SK-N-SH (cell line): ENCODE measurements around the gene PLEKHM2. TPM values are rescaled to one million over a fixed set of nuclear protein-coding genes. Genes with fewer than 3 reads are reported as not detected.

Experiments
- CTCF ChIA-PET: fragments of 300-600, 350-600 bp; formaldehyde crosslinking; extraction: SDS; loops from one replicate; lab custom pipeline; 2021; lab: Yijun Ruan, JAX
- POLR2A ChIA-PET: fragments of 350-600 bp; sonication (Branson Sonifier 250); formaldehyde crosslinking; extraction: SDS; loops from one replicate; lab custom pipeline; 2020; ENCODE audit warnings: antibody characterized with exemption, inconsistent platforms; lab: Yijun Ruan, JAX
- DNase-seq: peaks from one replicate; pipeline ENCODE4 v3.0.0; 2012
- H2AFZ ChIP-seq: fragments of 200-600 bp; sonication (generic); 2 replicates; pipeline ENCODE4 v1.8.1; 2016; ENCODE audit warnings: antibody characterized with exemption, mild to moderate bottlenecking, low read depth
- H3F3A ChIP-seq: fragments of 200-600 bp; sonication (generic); replicated peaks from 2 replicates; pipeline ENCODE3; 2016; ENCODE audit warnings: antibody characterized with exemption, mild to moderate bottlenecking; ENCODE audit not compliant: insufficient read depth
- H3K27ac ChIP-seq, 2 experiments: fragments of 200-500 bp in 1 of 2; fragments of 200-600 bp in 1 of 2; sonication (Bioruptor generic) in 1 of 2; sonication (generic), shearing (Covaris generic) in 1 of 2; 2 replicates each; pipeline versions ENCODE4 v1.5.1 to v1.6.1; 2014 to 2016; ENCODE audit warnings: low read depth in 2 of 2, inconsistent platforms in 1 of 2, low read length in 1 of 2, mild to moderate bottlenecking in 1 of 2, mixed read lengths in 1 of 2
- H3K27me3 ChIP-seq: fragments of 200-600 bp; sonication (generic), shearing (Covaris generic); 2 replicates; pipeline ENCODE4 v1.6.1; 2016; ENCODE audit warnings: mixed run types; ENCODE audit not compliant: insufficient read depth
- H3K36me3 ChIP-seq, 2 experiments: fragments of 200-500 bp in 1 of 2; fragments of 200-600 bp in 1 of 2; sonication (Bioruptor generic) in 1 of 2; sonication (generic) in 1 of 2; replicated peaks in 1 of 2; 2 replicates each; pipeline versions ENCODE3 to v1.5.1; 2014 to 2016; ENCODE audit warnings: low read length in 1 of 2, mild to moderate bottlenecking in 1 of 2; ENCODE audit not compliant: insufficient read depth in 2 of 2, control insufficient read depth in 1 of 2
- H3K4me1 ChIP-seq, 2 experiments: fragments of 200-500 bp in 1 of 2; fragments of 200-600 bp in 1 of 2; sonication (Bioruptor generic) in 1 of 2; sonication (generic), shearing (Covaris generic) in 1 of 2; 2 replicates each; pipeline versions ENCODE4 v1.5.1 to v1.6.1; 2014 to 2016; ENCODE audit warnings: low read depth in 1 of 2, low read length in 1 of 2, mixed run types in 1 of 2; ENCODE audit not compliant: insufficient read depth in 2 of 2, control insufficient read depth in 1 of 2
- H3K4me2 ChIP-seq: fragments of 200-600 bp; sonication (generic), shearing (Covaris generic); 2 replicates; pipeline ENCODE4 v1.6.1; 2017; ENCODE audit warnings: mixed run types
- H3K4me3 ChIP-seq, 2 experiments: fragments of 200-500 bp in 1 of 2; fragments of 200-600 bp in 1 of 2; sonication (Bioruptor generic) in 1 of 2; sonication (generic), shearing (Covaris generic) in 1 of 2; 2 replicates each; pipeline versions ENCODE4 v1.5.1 to v1.8.1; 2014 to 2016; ENCODE audit warnings: low read depth in 2 of 2, inconsistent platforms in 1 of 2, low read length in 1 of 2, mild to moderate bottlenecking in 1 of 2, mixed read lengths in 1 of 2, moderate library complexity in 1 of 2
- H3K79me2 ChIP-seq: fragments of 200-600 bp; sonication (generic); 2 replicates; pipeline ENCODE4 v1.8.1; 2017; ENCODE audit warnings: mild to moderate bottlenecking; ENCODE audit not compliant: insufficient read depth
- H3K9ac ChIP-seq: fragments of 200-600 bp; sonication (generic); 2 replicates; pipeline ENCODE4 v1.6.1; 2017; ENCODE audit warnings: mixed run types
- H3K9me2 ChIP-seq: fragments of 200-600 bp; sonication (generic); 2 replicates; pipeline ENCODE4 v1.6.1; 2017; ENCODE audit warnings: mixed run types
- H3K9me3 ChIP-seq: fragments of 200-600 bp; sonication (generic); 2 replicates; pipeline ENCODE4 v1.6.1; 2017; ENCODE audit warnings: mixed run types, mild to moderate bottlenecking, moderate library complexity
- H4K20me1 ChIP-seq: fragments of 200-600 bp; sonication (generic); 2 replicates; pipeline ENCODE4 v1.6.1; 2017; ENCODE audit warnings: mild to moderate bottlenecking, mixed run types; ENCODE audit not compliant: insufficient read depth
- CHD2 ChIP-seq: fragments of 150-350 bp; IDR thresholded peaks from 2 replicates; pipeline ENCODE4 v1.6.1; 2018; ENCODE audit warnings: low read length; ENCODE audit not compliant: partially characterized antibody
- ELF1 ChIP-seq: IDR thresholded peaks from 2 replicates; pipeline ENCODE4 v1.4.0; 2012
- EP300 ChIP-seq, 2 experiments: IDR thresholded peaks; 2 replicates each; pipeline versions ENCODE4 v1.4.0 to v1.6.1; 2012; ENCODE audit warnings: borderline replicate concordance in 1 of 2, low read depth in 1 of 2, low read length in 1 of 2
- FOXJ3 ChIP-seq: sonication (generic); formaldehyde crosslinking; IDR thresholded peaks from 2 replicates; pipeline ENCODE4 v1.5.1; 2020; ENCODE audit warnings: mild to moderate bottlenecking, missing genetic modification reagents
- GABPA ChIP-seq: IDR thresholded peaks from 2 replicates; pipeline ENCODE4 v1.4.0; 2012; ENCODE audit warnings: low read depth, mild to moderate bottlenecking
- MXI1 ChIP-seq: IDR thresholded peaks from 2 replicates; pipeline ENCODE4 v1.6.1; 2012; ENCODE audit warnings: mild to moderate bottlenecking, low read depth, low read length, improper control_type of control experiment
- RCOR1 ChIP-seq: fragments of 150-350 bp; IDR thresholded peaks from 2 replicates; pipeline ENCODE4 v1.6.1; 2017; ENCODE audit warnings: antibody characterized with exemption, low read length
- SMC3 ChIP-seq: IDR thresholded peaks from 2 replicates; pipeline ENCODE4 v1.6.1; 2012; ENCODE audit warnings: low read depth, low read length, improper control_type of control experiment
- TCF12 ChIP-seq: IDR thresholded peaks from 2 replicates; pipeline ENCODE4 v1.4.0; 2012
- ZBTB33 ChIP-seq: IDR thresholded peaks from 2 replicates; pipeline ENCODE4 v1.4.0; 2012; ENCODE audit warnings: low read depth, borderline replicate concordance
- WGBS: methylation state at CpG from one replicate; pipeline ENCODE4 v1.1.6; 2017; ENCODE audit warnings: low lambda C conversion rate; 5-methylcytosine and 5-hydroxymethylcytosine counted together
- polyA plus RNA-seq, 3 experiments: library from polyadenylated mRNA; depleted of rRNA; stranded (reverse); fragments of >200 nt; gene quantifications; 2 replicates each; pipeline ENCODE4 v1.2.3, GENCODE V29; 2012
- TF ChIP-seq, protein P1 (sequence below): fragments of 200-600 bp; sonication (generic); IDR thresholded peaks from 2 replicates; pipeline ENCODE4 v1.6.1; 2017; ENCODE audit warnings: antibody characterized with exemption, mild to moderate bottlenecking, moderate library complexity

PLEKHM2 gene
- polyA plus RNA-seq, 1 of the 3 experiments (the other 2 are of a cell fraction), result 38.9 TPM

DNA sequence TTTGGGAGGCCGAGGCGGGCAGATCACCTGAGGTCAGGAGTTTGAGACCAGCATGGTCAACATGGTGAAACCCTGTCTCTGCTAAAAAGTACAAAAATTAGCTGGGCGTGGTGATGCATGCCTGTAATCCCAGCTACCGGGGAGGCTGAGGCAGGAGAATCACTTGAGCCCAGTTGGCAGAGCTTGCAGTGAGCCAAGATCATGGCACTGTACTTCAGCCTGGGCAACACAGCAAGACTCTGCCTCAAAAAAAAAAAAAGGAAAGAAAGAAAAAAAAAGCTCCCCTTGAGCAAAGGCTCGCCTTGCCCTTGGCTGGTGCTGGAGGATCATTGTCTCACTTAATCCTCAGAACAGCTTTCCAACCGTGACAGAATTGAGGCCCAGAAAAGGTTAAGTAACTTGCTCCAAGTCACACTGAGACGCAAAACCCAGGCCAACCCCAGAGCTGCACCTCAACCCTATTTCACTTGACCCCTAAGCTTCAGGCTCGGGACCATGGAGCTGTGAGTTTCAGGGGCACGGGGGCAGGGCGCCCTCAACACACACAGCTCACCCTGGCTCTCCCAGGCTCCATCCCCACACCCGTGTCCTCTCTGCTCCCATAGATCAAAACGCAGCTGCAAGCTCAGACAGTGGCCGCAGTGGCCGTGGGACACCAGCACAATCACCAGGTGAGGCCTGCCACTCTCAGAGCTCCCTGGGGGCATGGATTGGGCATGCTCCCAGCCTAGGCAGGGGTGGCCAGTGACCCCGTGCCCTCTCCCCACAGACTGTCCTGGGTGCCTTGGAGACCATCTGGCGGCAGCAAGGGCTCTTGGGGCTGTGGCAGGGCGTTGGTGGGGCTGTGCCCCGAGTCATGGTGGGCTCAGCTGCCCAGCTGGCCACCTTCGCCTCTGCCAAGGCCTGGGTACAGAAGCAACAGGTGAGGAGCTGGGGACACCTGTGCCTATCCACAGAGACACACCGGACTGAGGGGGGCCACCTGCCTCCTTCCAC is 53.5 kb downstream of the PLEKHM2 start:
- no peak for TF ChIP-seq FOXJ3 (CRISPR knock-in tag)
- TF ChIP-seq, protein P1, sequence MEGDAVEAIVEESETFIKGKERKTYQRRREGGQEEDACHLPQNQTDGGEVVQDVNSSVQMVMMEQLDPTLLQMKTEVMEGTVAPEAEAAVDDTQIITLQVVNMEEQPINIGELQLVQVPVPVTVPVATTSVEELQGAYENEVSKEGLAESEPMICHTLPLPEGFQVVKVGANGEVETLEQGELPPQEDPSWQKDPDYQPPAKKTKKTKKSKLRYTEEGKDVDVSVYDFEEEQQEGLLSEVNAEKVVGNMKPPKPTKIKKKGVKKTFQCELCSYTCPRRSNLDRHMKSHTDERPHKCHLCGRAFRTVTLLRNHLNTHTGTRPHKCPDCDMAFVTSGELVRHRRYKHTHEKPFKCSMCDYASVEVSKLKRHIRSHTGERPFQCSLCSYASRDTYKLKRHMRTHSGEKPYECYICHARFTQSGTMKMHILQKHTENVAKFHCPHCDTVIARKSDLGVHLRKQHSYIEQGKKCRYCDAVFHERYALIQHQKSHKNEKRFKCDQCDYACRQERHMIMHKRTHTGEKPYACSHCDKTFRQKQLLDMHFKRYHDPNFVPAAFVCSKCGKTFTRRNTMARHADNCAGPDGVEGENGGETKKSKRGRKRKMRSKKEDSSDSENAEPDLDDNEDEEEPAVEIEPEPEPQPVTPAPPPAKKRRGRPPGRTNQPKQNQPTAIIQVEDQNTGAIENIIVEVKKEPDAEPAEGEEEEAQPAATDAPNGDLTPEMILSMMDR, result no peak
- TF ChIP-seq SMC3, result no peak
- no peak for TF ChIP-seq ZBTB33
- TF ChIP-seq, all 33 proteins: peak for 0
- POLR2A ChIA-PET, result interaction anchor here (0.9 to 1.5 kb wide), 3 partner anchors 10 to 20 kb away, joined by 3 to 5 read pairs (median 4); no protein-coding TSS in a partner anchor
- CTCF ChIA-PET, result interaction anchor here (1.1 to 2.9 kb wide), 4 partner anchors 11 to 142 kb away, joined by 3 to 10 read pairs (median 4); no protein-coding TSS in a partner anchor

GRCh38 chr1:15738416-15739113 is 54.4 kb downstream of the PLEKHM2 start:
- Histone ChIP-seq H3K36me3 (peaks cover 0 to 10% of the 10 kb centered on the region in 2 experiments), H3K9me3 (no peaks in the 10 kb centered on the region), H2AFZ (no peak overlapping the region), H3K79me2 (no peaks in the 10 kb centered on the region), H3F3A (no peaks in the 10 kb centered on the region), H3K4me3 (no peak overlapping the region), H3K4me2 (no peak overlapping the region), H4K20me1 (no peaks in the 10 kb centered on the region), H3K27ac (peak overlapping the region in 1 of 2 experiments; percentile 79; a peak in 2 of 4 replicates), H3K4me1 (peaks cover 0 to 43% of the 10 kb centered on the region in 2 experiments; a peak in 1 of 4 replicates), H3K27me3 (no peaks in the 10 kb centered on the region), H3K9me2 (no peaks in the 10 kb centered on the region), H3K9ac (no peak overlapping the region)
- ChIA-PET POLR2A (interaction anchor here (0.7 to 1.5 kb wide), 4 partner anchors 11 to 19 kb away, joined by 3 to 5 read pairs (median 4); no protein-coding TSS in a partner anchor), CTCF (interaction anchor here (0.9 to 2.9 kb wide), 5 partner anchors 10 to 256 kb away, joined by 3 to 10 read pairs (median 3); no protein-coding TSS in a partner anchor)
- peak; percentile 84 for DNase-seq
- 73% methylated on average over 7 of the region's 15 CpGs for WGBS
- TF ChIP-seq EP300 (IDR thresholded peaks at IDR 0.05; ENCODE audit: borderline replicate concordance in 1 of 2, low read depth in 1 of 2, low read length in 1 of 2) (peak in 1 of 2 experiments; percentile 12; a peak in 1 of 4 replicates), MXI1 (0 out of 2 replicates have a peak, but pooled peaks have one; percentile 30), ELF1 (no peak), SMC3 (no peak), TCF12 (peak; percentile 10; the same call in 1 of the 2 replicates), FOXJ3 (CRISPR knock-in tag) (0 out of 2 replicates have a peak, but pooled peaks have one; percentile 18), CHD2 (no peak), GABPA (no peak), RCOR1 (peak; percentile 25; the same call in 1 of the 2 replicates)

More for the DNA sequence above, 53.5 kb downstream of the PLEKHM2 start:
- no peak overlapping the region for H3K4me2 ChIP-seq
- H4K20me1 ChIP-seq, result no peaks in the 10 kb centered on the region
- H3K27me3 ChIP-seq, result no peaks in the 10 kb centered on the region
- H3F3A ChIP-seq, result no peaks in the 10 kb centered on the region
- no peaks in the 10 kb centered on the region for H3K9me2 ChIP-seq
- peaks cover 0 to 19% of the 10 kb centered on the region in 2 experiments for H3K36me3 ChIP-seq
- peaks cover 0 to 43% of the 10 kb centered on the region in 2 experiments; a peak in 1 of 4 replicates for H3K4me1 ChIP-seq
- no peak overlapping the region for H3K9ac ChIP-seq
- H2AFZ ChIP-seq, result no peak overlapping the region
- H3K9me3 ChIP-seq, result no peaks in the 10 kb centered on the region
- H3K27ac ChIP-seq, result peak overlapping the region in 1 of 2 experiments; percentile 79; a peak in 2 of 4 replicates
- no peak for DNase-seq
- H3K4me3 ChIP-seq, result no peak overlapping the region
- H3K79me2 ChIP-seq, result no peaks in the 10 kb centered on the region
- 91% methylated on average over 11 of the region's 20 CpGs for WGBS
